Measurements from ENCODE around the gene ARHGEF12. TPM values are rescaled to one million over a fixed set of nuclear protein-coding genes. Genes with fewer than 3 reads are reported as not detected.

Gene ARHGEF12
- total RNA-seq, 1 experiment from 2014 or later: 41.0 TPM

GRCh38 chr11:120424185-120424969 is 88.2 kb downstream of the ARHGEF12 start:
- Histone ChIP-seq H3K4me3 (ENCODE audit: low read length) (no peak overlapping the region), H3K4me1 (ENCODE audit: insufficient read depth, low read length) (peaks cover 11% of the 10 kb centered on the region), H3K9ac (ENCODE audit: low read length) (no peak overlapping the region), H2AFZ (ENCODE audit: low read length) (no peak overlapping the region), H3K79me2 (ENCODE audit: low read length) (no peaks in the 10 kb centered on the region), H3K4me2 (ENCODE audit: low read length) (0 out of 2 replicates have a peak overlapping the region, but pooled peaks have one; percentile 7), H3K27me3 (ENCODE audit: low read length) (no peaks in the 10 kb centered on the region), H3K9me2 (replicated peaks; ENCODE audit: low read length) (no peaks in the 10 kb centered on the region), H3K36me3 (ENCODE audit: low read depth, low read length) (no peaks in the 10 kb centered on the region), H3F3A (ENCODE audit: low read length, unreplicated experiment) (no peaks in the 10 kb centered on the region), H4K20me1 (ENCODE audit: low read length) (no peaks in the 10 kb centered on the region), H3K27ac (ENCODE audit: low read length) (no peak overlapping the region), H3K9me3 (ENCODE audit: low read length) (no peaks in the 10 kb centered on the region)
- ATAC-seq (peak; percentile 43), DNase-seq (peak; percentile 35)
- no peak for TF ChIP-seq CTCF (conservative IDR thresholded peaks at IDR 0.05; ENCODE audit: low read depth, low read length)
- TF ChIP-seq EZH2phosphoT487 (IDR thresholded peaks at IDR 0.05; ENCODE audit: borderline replicate concordance, low read length): no peak
- TF ChIP-seq EZH2 (IDR thresholded peaks at IDR 0.05; ENCODE audit: low read length, unreplicated experiment): no peak
- ChIA-PET CTCF (no interaction called here), POLR2A (ENCODE audit: unreplicated experiment) (no interaction called here)
- intact Hi-C loops (cut with micrococcal nuclease): no loop called here
- no TSS peak for BruUV-seq (replicated peaks)

DNA sequence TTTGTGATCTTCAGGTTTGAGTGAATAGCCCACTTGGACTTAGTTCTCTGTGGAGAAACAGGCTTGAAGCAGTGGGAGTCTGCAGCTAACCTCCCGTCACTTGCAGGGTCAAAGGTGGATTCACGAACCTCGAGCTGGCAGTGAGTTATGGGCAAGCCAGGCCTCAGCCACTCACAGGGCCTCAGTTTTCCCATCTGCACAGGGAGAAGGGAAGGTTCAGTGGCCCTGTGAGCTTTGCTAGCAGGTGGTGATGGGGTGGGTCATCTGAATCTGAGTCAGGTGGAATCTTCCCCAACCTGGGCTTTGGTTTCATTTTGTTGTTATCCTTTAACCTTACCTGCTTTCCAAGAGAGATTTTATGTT is 88.7 kb downstream of the ARHGEF12 start:
- BruUV-seq (replicated peaks): no TSS peak
- intact Hi-C loops (cut with micrococcal nuclease): no loop called here
- no peak for TF ChIP-seq EZH2 (IDR thresholded peaks at IDR 0.05; ENCODE audit: low read length, unreplicated experiment)
- no peak for TF ChIP-seq CTCF (conservative IDR thresholded peaks at IDR 0.05; ENCODE audit: low read depth, low read length)
- no peak for TF ChIP-seq EZH2phosphoT487 (IDR thresholded peaks at IDR 0.05; ENCODE audit: borderline replicate concordance, low read length)
- no peaks in the 10 kb centered on the region for H3K9me2 ChIP-seq (replicated peaks; ENCODE audit: low read length)
- DNase-seq (no peak), ATAC-seq (no peak)
- H2AFZ ChIP-seq (ENCODE audit: low read length): no peak overlapping the region
- no peak overlapping the region for H3K9ac ChIP-seq (ENCODE audit: low read length)
- H3F3A ChIP-seq (ENCODE audit: low read length, unreplicated experiment): no peaks in the 10 kb centered on the region
- no peaks in the 10 kb centered on the region for H4K20me1 ChIP-seq (ENCODE audit: low read length)
- H3K27me3 ChIP-seq (ENCODE audit: low read length): no peaks in the 10 kb centered on the region
- no peaks in the 10 kb centered on the region for H3K9me3 ChIP-seq (ENCODE audit: low read length)
- no peaks in the 10 kb centered on the region for H3K36me3 ChIP-seq (ENCODE audit: low read depth, low read length)
- H3K27ac ChIP-seq (ENCODE audit: low read length): no peak overlapping the region
- 0 out of 2 replicates have a peak overlapping the region, but pooled peaks have one; percentile 7 for H3K4me2 ChIP-seq (ENCODE audit: low read length)
- H3K79me2 ChIP-seq (ENCODE audit: low read length): no peaks in the 10 kb centered on the region
- H3K4me3 ChIP-seq (ENCODE audit: low read length): no peak overlapping the region
- POLR2A ChIA-PET (ENCODE audit: unreplicated experiment): no interaction called here
- CTCF ChIA-PET: no interaction called here
- H3K4me1 ChIP-seq (ENCODE audit: insufficient read depth, low read length): peaks cover 14% of the 10 kb centered on the region

DNA sequence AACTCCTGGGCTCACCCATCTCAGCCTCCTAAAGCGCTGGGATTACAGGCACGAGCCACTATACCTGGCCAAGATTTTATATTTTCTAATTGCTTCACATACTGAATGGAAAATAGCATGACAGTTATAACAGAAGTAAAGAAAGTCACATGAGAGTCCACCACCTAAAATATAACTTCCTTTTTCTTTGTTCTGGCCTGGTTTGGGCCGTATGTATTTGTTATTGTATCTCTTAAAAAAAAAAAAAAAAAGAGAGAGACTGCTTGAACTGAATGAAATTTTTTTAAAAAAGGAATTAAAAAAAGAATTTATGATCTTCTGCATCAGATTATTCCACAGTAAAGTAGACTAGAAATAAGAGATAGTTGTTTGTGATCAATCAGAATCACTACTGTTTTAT is 89.3 kb downstream of the ARHGEF12 start:
- peaks cover 14% of the 10 kb centered on the region for H3K4me1 ChIP-seq (ENCODE audit: insufficient read depth, low read length)
- no peak overlapping the region for H3K4me3 ChIP-seq (ENCODE audit: low read length)
- DNase-seq (no peak), ATAC-seq (no peak)
- CTCF ChIA-PET: no interaction called here
- H3K79me2 ChIP-seq (ENCODE audit: low read length): no peaks in the 10 kb centered on the region
- no peak for TF ChIP-seq EZH2 (IDR thresholded peaks at IDR 0.05; ENCODE audit: low read length, unreplicated experiment)
- no peak for TF ChIP-seq CTCF (conservative IDR thresholded peaks at IDR 0.05; ENCODE audit: low read depth, low read length)
- no peak for TF ChIP-seq EZH2phosphoT487 (IDR thresholded peaks at IDR 0.05; ENCODE audit: borderline replicate concordance, low read length)
- H4K20me1 ChIP-seq (ENCODE audit: low read length): no peaks in the 10 kb centered on the region
- no peak overlapping the region for H3K4me2 ChIP-seq (ENCODE audit: low read length)
- H3K9ac ChIP-seq (ENCODE audit: low read length): no peak overlapping the region
- no peaks in the 10 kb centered on the region for H3K9me3 ChIP-seq (ENCODE audit: low read length)
- no TSS peak for BruUV-seq (replicated peaks)
- no peaks in the 10 kb centered on the region for H3K9me2 ChIP-seq (replicated peaks; ENCODE audit: low read length)
- no peaks in the 10 kb centered on the region for H3F3A ChIP-seq (ENCODE audit: low read length, unreplicated experiment)
- no peak overlapping the region for H2AFZ ChIP-seq (ENCODE audit: low read length)
- intact Hi-C loops (cut with micrococcal nuclease): no loop called here
- H3K36me3 ChIP-seq (ENCODE audit: low read depth, low read length): no peaks in the 10 kb centered on the region
- H3K27me3 ChIP-seq (ENCODE audit: low read length): no peaks in the 10 kb centered on the region
- H3K27ac ChIP-seq (ENCODE audit: low read length): no peak overlapping the region
- POLR2A ChIA-PET (ENCODE audit: unreplicated experiment): no interaction called here
